ENCODE measurements around the gene ATF5.

The ATF5 gene, protein sequence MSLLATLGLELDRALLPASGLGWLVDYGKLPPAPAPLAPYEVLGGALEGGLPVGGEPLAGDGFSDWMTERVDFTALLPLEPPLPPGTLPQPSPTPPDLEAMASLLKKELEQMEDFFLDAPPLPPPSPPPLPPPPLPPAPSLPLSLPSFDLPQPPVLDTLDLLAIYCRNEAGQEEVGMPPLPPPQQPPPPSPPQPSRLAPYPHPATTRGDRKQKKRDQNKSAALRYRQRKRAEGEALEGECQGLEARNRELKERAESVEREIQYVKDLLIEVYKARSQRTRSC

GRCh38 chr19:49929121-49929610 is at the start of gene ATF5, which contains the start of gene NUP62:
Gene ATF5 (plus strand): TSS chr19:49929205. CDS start chr19:49930851, 1,646 bp downstream.
Gene NUP62 (minus strand): TSS chr19:49929504. CDS start chr19:49909807, 19,697 bp downstream.
- peak; percentile 78 for DNase-seq (ENCODE audit: low read depth, low spot score)

DNA sequence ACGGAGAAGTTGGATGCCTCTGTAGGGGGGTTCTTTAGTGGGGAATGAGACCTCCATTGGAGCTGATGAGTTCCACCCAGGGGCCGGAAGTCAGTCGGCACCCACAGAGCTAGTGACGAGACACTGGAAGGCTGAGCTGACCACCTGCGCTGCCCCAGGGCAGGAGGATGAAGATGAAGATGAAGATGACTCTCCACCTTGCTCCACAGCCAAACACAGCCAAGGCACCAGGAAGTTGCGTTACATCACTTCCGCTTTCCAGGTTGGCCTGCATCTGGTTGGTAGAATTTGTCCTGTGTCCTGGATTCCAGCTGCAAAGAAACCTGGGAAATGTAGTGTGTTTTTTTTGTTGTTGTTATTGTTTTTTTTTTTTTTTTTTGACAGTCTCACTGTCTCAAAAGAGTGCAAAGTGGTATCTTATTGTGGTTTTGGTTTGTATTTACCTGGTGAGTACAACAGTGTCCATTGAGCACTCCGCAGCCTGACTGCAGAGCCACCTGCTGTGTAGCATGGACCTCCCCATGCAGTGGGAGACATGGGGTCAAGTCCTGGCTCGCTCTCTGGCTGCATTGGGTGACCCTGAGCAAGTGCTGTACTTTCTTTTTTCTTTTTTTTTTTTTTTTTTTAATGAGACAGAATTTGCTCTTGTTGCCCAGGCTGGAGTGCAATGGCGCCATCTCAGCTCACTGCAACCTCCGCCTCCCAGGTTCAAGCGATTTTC is 49.6 kb upstream of the ATF5 start:
- DNase-seq (ENCODE audit: low read depth, low spot score): no peak

- no peak for DNase-seq (ENCODE audit: low read depth, low spot score)
Observed at GRCh38 chr19:49880162-49880869, 48.7 kb upstream of the ATF5 start.

DNA sequence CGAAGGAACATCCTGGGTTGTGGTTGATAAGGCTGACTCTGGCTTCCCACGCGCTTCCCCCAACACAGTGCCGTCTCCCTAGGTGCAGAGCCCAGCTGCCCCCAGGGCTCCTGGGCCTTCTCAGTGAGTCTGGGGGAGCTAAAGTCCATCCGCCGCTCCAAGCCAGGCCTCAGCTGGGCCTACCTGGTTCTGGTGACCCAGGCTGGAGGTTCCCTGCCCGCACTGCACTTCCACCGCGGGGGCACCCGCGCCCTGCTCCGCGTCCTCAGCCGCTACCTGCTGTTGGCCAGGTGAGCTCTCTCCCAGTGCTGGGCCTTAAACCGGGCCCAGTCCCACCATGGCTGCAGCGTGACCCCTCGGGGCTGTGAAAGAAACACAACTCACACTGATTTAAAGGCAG is 47.8 kb upstream of the ATF5 start:
- no peak for DNase-seq (ENCODE audit: low read depth, low spot score)

GRCh38 chr19:49881672-49882394 is 47.2 kb upstream of the ATF5 start:
- no peak for DNase-seq (ENCODE audit: low read depth, low spot score)

DNA sequence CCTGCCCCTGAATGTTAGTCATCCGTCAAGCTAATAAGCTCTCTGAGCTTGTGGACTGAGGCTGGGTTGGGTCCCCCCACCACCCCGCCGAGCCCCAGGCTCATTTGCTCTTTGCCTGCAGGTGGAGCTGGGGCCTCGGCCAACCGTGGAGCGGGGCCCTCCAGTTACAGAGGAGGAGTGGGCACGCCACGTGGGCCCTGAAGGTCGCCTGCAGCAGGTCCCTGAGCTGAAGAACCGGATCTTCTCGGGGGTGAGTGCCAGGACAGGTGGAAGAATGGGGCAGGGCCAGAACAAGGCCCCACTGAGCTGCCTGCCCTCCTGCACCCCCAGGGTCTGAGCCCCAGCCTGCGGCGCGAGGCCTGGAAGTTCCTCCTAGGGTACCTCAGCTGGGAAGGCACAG is 46.4 kb upstream of the ATF5 start:
- no peak for DNase-seq (ENCODE audit: low read depth, low spot score)

DNA sequence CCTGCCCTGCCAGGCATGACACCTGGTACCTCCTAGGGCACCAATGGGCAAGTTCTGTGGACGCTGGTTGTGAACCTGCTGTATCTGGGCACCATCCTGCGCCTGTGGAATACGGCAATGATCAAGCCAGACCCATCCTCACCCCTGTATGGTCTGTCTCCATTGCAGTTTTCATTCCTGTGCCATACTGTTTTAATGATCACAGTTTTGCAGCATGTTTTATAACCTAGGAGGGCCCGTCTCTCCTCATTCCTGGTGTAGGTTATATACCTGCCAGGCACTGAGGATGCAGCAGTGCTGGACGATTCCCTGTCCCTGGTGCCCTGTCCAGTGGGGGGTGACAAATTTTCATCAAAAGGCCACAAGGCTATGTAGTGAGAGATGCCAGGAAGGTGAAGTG is 45.9 kb upstream of the ATF5 start:
- no peak for DNase-seq (ENCODE audit: low read depth, low spot score)

- DNase-seq (ENCODE audit: low read depth, low spot score): no peak
Observed at GRCh38 chr19:49884109-49884508, 44.9 kb upstream of the ATF5 start.

DNA sequence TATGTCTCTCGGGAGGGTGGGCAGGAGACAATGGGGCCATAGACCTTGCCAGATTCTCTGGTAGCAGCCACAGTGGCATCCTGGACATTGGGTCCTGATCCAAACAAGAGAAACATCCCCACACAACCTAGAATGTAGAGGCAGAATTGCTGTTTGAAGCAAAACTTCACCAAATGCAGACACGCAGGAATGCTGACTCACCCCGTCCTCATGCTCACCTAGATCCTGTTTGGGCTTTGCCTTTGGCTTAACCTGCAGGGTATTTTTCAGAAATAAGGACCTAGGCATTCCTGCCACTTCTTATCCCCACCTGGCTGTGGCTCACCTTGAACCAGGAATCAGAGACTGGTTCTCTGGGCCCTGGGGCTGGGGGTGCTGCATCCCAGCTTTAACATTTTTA is 44.2 kb upstream of the ATF5 start:
- DNase-seq (ENCODE audit: low read depth, low spot score): no peak

DNA sequence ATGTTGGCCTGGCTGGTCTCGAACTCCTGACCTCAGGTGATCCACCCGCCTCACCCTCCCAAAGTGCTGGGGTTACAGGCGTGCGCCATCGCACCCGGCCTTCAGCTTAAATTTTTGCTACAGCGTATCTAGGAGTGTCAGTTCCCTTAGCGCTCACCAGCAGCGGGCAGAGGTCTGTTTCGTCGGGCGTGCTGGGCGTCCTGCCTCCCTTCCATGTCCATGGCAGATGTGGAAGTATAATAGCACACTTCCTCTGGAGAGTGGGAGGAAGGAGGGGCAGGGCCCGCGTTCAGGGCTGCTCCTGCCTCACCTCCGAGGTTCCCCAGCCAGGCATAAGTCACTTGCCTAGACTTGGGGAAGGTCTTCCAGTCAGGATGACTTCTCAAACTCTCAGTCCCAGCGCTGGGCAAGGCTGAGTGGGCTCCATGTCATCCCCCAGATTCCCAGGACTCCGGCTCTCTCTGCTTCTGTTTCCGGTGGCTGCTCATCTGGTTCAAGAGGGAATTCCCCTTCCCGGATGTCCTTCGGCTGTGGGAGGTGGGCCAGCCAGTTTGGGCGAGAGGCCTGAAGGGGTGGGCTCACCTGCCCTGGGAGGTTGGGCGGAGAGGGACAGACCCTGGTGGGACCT is 41.9 kb upstream of the ATF5 start:
- no peak for DNase-seq (ENCODE audit: low read depth, low spot score)

GRCh38 chr19:49887665-49888509 is 41.1 kb upstream of the ATF5 start:
- DNase-seq (ENCODE audit: low read depth, low spot score): no peak

DNA sequence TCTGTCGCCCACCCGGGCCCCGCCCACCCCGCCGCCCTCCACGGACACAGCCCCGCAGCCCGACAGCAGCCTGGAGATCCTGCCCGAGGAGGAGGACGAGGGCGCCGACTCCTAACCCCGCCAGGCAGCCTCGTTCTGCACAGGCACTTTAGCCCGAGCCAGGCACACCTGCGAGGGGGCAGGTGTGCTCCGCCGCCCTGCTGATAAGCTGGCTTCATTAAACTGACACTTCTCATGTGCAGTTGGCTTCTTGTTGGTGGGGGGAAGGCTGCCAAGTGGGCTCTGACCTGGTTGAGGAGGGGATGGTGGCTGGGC is 40.5 kb upstream of the ATF5 start:
- no peak for DNase-seq (ENCODE audit: low read depth, low spot score)

DNA sequence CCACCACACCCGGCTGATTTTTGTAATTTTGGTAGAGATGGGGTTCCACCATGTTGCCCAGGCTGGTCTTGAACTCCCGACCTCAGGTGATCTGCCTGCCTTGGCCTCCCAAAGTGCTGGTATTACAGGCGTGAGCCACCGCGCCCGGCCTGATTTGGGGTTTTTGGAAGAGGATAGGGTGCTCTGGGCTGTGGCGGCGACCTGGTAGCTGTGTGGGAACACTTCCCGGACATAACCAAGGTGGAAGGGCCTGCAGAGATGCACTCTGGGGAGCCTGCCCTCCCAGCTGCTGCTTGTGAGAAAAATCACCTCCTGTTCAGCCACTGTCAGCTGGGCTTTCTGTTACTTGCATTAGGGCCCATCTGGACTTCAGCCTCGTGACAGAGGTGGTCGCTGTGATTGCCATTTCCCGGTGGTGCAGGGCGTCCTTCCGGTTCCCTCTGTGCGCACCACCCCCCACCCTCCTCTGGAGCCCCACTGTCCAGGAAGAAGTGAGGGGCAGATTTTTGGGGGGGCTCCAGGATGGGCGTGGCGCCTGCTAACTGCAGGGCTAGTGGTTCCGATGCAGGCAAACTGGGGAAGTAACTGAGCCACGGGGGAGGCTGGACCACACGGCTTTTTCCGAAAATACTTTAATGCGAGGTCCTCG is 39.8 kb upstream of the ATF5 start:
- no peak for DNase-seq (ENCODE audit: low read depth, low spot score)

DNA sequence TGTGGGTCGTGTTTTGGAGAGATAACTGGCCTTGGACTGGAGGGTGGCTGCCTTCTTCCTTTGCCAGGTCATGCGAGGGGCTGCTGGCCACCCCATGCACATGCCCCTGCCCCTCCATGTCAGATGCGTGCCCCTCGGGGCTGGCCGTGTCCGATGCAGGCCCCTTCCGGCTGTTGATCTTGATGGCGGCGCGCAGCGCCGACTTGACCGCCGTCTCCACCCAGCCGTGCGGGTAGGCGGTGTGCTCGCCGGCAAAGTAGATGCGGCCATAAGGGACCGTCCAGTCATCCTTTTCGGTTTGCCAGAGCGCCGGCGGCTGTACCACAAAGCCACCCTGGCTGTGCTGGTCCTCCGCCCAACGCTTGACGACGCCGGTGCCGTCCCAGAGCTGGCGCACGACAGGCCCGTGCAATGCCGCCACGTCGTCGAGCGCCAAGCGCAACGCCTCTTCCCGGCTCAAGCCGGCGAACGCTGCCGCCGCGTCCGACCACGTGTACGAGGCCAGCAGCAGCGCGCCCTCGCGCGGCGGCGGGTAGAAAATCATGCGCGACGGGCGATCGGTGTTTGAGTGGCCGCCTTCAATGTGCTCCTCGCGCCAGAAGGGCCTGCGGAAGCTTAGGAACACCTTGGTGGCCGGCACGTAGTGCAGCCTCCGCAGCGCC is 39.2 kb upstream of the ATF5 start:
- DNase-seq (ENCODE audit: low read depth, low spot score): peak; percentile 46

GRCh38 chr19:49890349-49891311 is 38.4 kb upstream of the ATF5 start:
- no peak for DNase-seq (ENCODE audit: low read depth, low spot score)

DNA sequence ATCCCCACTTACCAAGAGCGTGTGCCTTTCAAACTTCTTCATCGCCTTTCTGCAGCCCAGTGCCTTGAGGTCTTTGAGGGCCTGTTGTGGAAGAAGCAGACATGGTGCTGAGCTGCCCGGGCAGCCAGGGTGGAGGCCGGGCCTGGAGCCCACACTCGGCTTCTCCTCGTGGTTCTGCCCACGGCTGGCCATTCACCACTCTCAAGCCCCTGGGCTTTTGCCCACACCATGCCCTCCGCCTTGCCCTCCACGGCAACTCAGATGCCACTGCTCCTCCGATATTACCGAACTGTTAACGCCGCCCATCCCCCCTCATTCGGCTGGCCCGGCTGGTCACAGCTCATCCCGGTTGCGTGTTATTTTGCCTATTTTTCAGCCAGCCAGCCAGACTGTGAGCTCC is 37.6 kb upstream of the ATF5 start:
- DNase-seq (ENCODE audit: low read depth, low spot score): no peak

DNA sequence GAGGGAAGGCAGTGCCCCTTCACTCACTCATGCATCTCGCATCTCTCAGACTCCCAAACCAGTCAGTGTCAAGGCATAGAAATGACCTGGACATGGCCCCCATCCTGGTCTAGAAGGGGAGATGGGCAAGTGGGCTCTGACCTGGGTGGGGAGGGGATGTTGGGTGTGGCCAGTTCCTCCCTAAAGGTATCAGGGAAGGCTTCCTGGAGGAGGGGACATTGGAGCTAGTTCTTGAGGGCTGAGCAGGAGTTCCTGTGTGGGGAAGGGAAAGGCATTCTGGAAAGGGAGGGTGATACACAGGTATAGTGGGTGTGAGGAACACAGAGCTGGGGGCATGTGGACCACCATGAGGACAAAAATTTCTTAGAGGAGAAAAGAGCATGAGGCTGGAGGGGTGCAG is 36.3 kb upstream of the ATF5 start:
- no peak for DNase-seq (ENCODE audit: low read depth, low spot score)

DNA sequence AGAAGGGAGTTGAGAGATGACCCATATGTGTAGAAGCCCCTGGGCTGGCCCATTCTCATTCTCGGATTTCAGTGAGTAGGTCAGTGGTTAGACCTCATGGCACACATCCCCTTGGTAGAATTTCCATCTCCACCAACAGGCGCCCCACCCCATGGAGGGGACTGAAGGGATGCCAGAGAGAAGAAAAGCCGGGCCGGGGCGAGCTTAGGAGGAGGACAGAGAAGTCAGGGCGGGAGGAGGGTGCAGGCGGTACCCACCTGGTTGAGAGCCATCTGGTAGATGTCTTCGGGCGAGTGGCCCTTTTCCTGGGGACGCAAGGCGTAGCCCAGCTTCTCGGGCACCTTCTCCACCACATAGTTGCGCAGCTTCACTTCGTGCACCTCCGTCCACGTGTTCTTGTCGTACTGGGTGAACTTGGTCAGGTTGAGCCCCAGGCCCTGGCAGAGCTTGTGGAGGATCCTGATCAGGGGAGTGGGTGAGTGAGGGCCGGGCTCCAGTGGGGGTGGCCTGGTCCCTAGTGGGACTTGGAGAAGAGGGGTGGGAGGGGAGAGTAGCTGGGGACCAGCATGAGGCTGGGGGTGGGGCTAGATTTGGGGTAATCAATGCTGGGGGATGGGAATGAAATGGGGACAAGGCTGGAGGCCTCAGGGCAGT is 34.9 kb upstream of the ATF5 start:
- no peak for DNase-seq (ENCODE audit: low read depth, low spot score)
